Upper lobe of left lung (tissue), 4 donors: ENCODE measurements around the gene CCT8.

Experiments
- CTCF ChIP-seq, 6 experiments: fragments of 450-650 bp in 4 of 6; fragments of 200-600 bp in 2 of 6; sonication (generic) in 2 of 6; IDR thresholded peaks; one replicate each; pipeline ENCODE4 v1.5.1; 2016 to 2019; ENCODE audit warnings: antibody characterized with exemption in 6 of 6
- POLR2A ChIP-seq, 4 donors: fragments of 450-650 bp; IDR thresholded peaks; one replicate each; pipeline ENCODE4 v1.5.1; 2016 to 2017; ENCODE audit warnings: antibody characterized with exemption in 4 of 4, mild to moderate bottlenecking in 2 of 4
- POLR2AphosphoS5 ChIP-seq, 2 donors: sonication (generic); formaldehyde crosslinking; IDR thresholded peaks; one replicate each; pipeline ENCODE4 v1.5.1; 2017; ENCODE audit warnings: antibody characterized with exemption in 2 of 2

- TF ChIP-seq CTCF (IDR thresholded peaks at IDR 0.05): no peak
- no peak for TF ChIP-seq POLR2AphosphoS5 (IDR thresholded peaks at IDR 0.05)
- no peak for TF ChIP-seq POLR2A (IDR thresholded peaks at IDR 0.05)
Observed at GRCh38 chr21:29055080-29055479, 18.4 kb downstream of the CCT8 start.
